Stimulated activated CD4-positive, alpha-beta T cell treated with anti-CD3 and anti-CD28 coated beads, Interleukin-15, amount 100 ng/mL, for 24 hours (primary cell): ENCODE results near the gene PDLIM3.
A peak's percentile ranks its signal among the peaks of the same experiment; 100 is the strongest.
"Not testable (repeated sequence)": the region's sequence is repeated elsewhere in the genome, so short reads cannot be mapped to it uniquely, and the experiment has no call there.

Experiments
- DNase-seq: peaks from one replicate; pipeline ENCODE4 v3.0.0-alpha.2; 2020

The PDLIM3 gene, protein sequence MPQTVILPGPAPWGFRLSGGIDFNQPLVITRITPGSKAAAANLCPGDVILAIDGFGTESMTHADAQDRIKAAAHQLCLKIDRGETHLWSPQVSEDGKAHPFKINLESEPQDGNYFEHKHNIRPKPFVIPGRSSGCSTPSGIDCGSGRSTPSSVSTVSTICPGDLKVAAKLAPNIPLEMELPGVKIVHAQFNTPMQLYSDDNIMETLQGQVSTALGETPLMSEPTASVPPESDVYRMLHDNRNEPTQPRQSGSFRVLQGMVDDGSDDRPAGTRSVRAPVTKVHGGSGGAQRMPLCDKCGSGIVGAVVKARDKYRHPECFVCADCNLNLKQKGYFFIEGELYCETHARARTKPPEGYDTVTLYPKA

DNA sequence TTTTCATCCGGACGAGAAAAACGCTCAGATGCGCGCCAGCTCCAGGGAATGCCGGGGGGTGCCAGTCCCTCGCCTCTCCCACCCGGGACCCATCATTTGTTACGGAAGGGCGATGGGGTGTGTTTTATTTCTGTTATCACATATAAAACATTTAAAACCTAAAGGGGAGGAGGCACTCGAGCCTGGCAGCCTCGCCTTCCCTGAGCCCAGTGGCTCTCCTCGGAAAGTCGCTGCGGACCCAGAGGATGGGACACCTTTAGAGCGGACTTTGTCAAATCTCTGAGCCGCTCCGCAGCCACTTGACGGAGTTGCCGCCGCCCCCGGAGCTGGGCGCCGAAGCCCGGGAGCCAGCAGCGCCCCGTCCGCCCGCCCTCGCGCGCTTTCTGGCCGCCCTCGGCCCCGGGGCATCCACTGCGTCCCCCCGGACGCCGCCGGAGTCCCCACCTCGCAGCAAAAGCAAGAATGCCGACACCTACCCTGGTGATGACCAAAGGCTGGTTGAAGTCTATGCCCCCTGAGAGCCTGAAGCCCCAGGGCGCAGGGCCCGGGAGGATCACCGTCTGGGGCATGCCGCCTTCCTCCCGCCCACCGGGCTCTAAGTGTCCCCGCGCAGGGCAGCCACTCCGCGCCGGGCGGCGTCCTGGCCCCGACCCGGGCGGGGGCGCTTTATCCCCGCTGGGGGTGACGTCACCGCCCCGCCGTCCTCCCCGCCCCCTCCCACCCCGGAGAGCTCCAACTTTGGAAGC, at the start of gene PDLIM3:
PDLIM3 (minus strand) TSS at position 642 of the 746 bp plus-strand sequence; CDS start at position 569, 73 bp downstream.
- DNase-seq, result peak; percentile 32

DNA sequence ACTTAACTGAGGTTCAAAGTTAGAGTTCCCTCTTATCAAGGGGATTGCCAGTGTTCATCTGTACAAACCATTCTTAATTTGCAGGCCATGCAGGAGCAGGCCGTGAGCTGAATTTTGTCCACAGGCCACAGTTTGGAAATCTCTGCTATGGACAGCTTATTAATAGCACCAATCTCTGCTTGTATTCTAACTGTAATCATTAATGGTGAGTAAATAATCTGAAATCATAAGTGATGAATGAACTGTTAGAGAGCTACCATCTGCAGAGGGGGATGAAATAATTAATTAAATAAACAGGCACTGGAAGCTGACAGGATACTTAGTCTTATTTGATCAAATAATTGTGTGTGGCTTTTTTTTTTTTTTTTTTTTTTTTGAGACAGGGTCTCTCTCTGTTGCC, 48.5 kb upstream of the PDLIM3 start:
- no peak for DNase-seq

DNA sequence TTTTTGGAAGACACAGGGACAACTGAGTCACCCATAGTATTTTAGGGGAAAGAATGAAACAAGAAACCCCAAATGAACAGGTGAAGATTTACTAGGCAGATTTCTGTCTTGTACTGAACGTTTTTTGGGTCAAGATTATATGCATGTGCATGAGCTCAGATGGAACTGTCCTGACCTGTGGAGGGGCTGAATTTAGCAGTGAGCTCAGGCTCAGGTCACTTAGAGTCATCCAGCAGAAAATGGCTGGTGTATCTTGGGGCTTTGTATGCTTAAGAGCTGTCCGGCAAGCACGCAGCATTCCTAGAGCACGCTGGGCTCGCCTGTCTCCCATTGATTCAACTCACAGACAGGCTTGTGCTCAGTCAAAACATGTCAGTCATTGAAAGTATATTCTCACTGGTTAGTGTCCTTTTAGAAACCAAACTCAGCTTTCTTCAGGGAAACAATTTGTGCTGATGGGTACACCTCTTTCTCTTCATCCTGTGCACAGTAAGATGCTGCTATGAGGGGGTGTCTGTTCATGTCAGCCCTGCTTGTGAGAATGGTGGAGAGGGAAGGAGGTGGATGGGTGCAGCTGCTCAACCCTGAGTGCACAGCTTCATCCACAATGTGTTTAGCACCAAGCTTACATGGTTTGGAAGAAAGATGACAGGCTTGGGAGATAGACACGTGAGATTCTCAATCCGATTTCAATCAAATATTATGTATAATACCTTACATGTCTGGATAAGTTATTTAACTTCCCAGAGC, 47.5 kb upstream of the PDLIM3 start:
- no peak for DNase-seq

DNA sequence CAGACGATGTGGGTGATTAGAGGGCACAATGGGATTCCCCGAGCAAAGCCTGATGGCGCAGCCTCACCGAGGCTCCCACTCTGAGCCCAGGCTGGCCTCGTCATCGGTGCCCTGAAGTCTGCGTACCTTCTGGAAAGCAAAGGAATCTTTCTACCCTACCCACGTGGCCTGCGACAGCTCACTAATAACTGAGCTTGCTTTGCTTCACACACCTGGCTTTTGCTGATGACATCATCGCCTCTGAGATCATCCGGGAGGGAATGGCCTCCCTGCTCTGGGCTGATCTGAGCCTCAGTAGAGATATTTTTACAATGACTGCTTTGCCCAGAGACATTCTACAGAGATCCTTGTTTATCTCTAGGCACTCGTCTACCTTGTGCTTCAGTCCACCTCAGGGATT, 45.4 kb upstream of the PDLIM3 start:
- DNase-seq, result no peak

DNA sequence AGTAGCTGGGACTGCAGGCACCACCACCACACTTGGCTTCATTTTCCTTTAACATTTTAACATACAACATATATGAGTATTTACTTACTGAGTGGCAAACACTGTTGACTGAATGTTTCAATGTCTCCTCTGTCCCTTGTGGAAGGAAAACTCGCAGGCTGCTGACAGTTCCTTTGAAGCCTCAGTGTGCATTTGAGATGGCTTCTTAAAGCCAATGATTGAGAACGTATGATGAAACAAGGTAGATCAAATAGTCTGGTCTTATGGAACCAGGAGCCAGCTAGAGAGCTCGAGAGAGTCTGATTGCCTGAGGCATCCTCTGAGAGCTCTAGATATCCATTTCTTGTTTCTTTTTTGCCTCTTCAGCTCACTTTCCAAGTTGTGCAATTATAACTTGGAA, 43.0 kb upstream of the PDLIM3 start:
- no peak for DNase-seq

DNA sequence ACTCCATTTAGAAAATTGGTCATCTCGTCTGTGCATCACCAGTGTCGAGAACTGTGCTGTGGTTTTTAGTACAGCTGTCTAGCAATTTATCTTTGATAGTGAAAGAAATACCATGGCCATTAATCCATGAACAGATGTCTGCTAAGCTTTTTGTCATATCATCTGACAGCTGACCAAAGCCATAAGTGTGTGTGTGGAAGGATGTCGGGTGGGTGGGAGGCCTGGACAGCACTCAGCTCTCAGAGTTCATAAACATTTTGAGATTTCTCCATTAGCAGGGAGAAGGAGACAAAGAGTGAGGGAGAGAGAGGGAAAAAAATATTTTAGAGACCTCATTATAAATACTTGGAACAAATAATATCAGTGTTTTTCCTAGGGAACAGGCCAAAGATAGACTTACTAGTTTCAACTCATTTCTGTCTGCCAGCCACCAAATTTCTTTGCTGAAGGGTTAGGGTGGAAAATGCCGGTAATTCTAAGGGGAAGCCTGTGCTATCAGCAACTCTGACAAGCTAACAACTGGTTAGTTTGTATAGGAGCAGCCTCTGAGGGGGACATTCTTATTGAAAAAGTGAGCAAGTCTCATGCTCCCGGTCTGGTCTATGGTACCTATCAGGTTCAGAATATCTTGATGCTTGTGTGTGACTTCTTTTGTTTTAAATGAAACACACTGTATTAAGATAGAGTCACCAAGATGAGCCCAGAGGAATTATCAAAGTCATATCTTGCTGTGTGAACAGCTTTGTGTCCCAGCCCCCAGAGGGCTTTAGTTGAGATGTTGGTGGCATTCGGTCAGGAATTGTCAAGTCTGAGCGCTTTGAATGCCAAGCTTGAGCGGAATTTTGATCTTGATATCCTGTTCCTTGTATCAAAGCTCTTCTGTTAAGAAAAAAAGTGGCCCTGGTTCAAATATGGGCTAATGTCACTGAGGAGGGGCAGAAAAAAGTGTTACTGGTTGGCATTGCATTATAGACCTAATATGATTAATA, 41.9 kb upstream of the PDLIM3 start:
- no peak for DNase-seq

DNA sequence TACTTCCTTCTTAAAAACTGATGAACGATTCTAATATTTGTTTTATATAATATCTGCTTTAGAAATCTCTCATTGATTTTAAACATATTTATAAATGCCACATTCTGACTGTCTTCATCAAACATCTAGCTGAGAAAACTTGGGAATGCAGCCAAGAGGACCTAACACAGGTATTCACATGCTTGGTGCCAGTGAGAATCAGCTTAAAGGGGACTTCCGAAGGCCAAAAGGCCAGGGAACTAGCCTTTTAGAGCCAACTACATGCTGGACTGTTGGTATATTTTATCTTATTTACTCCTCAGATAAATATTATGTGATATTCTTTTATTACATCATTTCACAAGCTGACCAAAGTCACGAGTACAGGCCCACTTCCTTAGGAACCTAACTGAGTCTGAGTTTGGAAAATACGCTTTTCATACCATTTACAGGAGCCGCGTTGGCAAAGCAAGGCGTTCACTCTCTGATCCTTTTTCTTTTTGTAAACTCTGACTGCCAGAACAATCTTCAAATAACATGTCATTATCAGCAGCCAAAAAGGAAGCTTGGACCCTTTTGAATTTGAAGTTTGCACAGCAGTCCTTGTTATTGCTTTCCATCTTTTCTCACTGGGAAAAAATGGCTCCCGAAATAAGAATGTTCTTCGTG, 41.1 kb upstream of the PDLIM3 start:
- no peak for DNase-seq

DNA sequence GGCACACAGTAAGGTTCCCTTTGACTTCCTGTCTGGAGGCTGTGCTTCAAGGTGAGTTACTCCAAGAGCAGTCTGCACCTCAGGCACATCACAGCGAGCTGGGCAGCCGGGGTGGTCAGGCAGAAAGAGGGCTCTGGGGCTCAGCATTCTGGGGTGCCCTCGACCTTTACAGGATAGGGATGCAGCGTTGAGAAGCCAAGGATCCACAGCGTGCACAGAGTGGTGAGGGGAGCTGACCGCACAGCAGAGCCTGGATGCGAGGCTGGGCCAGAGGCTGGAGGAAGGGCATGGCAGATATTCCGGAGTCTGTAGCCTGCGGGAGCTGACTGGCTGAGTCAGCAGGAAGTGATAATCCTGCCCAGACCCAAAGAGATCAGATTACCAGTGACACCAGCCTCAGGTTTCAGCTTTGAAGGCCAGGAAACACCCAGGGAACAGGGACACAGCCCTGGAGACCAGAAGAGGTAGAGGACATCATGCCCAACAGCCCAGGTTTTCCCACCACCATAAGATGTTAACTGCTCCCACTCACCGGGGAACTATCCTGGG, 38.4 kb upstream of the PDLIM3 start:
- DNase-seq, result no peak

DNA sequence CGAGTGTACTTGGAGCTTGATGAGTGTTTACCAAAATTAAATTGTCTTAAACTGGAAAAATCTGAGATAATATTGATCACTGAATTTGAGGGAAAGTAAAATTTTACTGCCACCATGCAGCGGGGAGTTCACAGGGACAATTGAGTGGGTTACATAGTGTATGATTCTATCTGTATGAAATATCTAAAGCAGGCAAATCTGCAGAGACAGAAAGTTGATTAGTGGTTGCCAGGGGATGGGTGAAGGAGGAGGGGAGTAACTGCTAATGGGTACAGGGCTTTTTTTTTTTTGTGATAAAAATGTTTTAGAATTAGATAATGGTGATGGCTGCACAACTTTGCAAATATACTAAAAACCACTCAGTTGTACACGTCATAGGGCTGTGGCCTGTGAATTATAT, 35.4 kb upstream of the PDLIM3 start:
- DNase-seq, result no peak

DNA sequence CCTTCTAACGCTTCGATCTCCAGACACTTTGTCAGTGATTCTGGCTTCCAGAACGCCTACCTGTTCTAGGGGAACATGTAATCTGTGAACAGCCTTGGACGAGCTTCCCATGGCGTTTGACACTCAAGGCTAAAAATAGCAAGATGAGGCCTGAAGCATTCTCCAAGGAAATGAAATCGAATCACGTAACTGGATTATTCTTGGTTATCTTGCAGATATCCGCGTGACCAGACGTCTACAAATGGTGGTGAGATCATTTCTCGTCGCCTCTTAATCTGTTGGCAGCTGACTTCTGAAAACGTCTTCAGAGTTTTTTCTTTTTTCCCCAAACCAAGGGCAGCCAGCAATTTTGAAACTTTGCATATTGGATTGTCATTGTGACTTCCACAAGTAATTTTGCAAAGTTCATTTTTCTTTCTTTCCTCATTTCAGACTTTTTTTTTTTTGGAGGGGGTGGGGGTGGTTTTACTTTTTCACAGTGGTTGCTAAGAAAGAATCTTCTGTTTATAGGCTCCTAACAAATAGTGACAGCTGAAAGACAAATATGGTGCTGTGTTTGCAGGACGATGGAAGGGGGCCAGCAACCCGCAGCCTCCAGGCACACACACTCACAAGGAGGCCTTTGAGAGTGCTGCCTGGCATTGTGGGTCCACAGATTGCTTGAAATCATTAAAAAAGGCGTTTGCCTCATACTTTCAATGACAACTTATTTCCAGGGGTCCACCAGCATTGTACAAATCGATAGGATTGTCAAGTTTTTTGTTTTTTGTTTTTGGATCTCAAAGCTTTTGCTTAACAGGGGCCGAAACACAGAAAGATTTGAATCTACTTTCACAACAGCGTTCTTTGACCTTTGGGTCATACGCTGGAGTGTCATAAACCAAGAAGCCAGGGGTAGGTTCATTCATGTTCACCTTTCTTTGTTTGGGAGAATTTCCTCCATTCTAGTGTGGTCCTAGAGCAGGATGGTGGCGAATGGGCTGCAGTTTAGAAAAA, 32.4 kb upstream of the PDLIM3 start:
- no peak for DNase-seq

DNA sequence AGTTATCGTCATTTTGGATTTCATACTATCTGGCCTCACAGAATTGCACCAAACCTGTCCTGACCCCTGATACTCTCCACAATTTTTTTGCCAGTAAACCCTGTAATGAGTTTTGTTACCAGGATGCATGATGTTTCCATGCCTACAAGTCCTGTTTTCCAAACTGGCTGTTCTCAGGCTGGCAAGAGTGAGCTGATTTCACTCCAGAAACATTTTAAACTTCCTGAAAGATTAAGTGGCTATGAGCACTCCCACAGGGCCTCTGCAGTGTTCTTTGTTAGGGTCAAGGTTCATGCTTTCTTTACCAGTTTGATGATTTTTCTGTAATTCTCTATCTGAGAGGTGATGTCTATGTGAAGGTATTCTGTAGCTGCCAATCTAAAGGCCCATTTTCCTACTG, 31.7 kb upstream of the PDLIM3 start:
- no peak for DNase-seq

DNA sequence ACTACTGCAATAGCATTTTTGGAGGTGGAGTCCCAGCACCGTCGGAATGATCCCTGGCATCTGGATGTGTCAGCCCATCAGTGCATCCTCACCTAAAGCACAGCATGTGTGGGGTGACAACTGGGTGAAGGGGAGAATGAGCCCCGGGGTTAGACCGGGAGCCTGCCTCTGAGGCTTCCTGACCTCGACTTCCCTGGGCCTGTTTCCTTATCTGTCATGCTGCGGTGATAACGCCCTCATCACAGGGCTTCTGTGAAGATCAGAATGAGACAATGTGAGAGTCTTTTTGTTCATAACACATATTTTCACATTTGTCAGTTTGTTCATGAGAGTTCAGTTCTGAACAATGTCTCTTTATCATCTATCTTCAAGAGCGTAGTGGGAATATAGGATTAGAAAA, 31.1 kb upstream of the PDLIM3 start:
- peak; percentile 13 for DNase-seq

DNA sequence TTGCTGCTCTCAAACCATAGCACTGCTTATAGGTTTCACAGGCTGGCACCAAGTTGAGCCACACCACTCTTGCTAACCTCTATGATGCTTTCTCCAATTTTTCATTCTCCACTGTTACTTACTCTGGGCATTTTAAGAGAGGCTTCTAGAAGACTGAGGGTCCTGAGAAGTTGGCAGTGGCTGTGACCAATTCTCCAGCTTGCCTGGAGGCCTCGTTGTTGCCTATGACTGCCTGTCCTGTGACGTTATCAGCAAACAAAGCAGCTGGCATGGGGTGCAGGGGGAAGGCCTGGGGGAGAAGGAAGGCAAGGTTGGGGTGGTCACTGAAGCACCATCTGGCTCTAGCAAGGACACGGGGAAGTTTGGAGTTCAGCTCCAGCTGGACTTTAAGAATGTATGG, 30.4 kb upstream of the PDLIM3 start:
- no peak for DNase-seq

DNA sequence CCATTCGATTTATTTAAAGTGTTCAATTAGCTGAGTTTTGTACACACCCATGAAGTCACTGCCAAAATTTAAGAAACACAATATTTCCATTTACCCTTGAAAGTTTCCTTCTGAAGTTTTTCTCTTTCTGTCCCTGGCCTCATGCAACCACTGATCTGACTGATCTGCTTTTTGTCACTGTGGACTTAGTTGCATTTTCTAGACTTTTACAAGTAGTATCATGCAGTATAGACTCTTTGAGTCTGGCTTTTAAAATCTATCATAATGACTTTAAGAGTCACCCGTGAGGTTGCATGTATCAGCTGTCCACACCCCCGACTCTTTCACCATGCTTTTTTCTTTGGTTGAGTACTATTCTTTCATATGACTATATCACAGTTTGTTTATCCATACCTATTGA, 29.0 kb upstream of the PDLIM3 start:
- DNase-seq, result no peak

DNA sequence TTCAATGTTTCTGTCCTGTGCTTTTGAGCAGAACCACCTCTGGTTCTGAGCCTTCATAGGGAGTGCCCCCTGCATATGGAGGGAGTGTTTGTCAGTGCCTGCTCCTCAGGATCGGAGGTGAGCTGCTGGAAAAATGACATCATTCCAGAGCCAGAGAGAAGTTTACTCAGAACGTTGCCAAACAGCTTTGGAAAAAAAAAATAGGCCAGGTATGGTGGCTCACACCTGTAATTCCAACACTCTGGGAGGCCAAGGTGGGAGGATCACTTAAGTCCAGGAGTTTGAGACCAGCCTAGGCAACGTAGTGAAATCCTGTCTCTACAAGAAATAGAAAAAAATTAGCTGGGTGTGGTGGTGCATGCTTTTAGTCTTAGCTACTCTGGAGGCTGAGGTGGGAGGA, 27.2 kb upstream of the PDLIM3 start:
- DNase-seq, result no peak

DNA sequence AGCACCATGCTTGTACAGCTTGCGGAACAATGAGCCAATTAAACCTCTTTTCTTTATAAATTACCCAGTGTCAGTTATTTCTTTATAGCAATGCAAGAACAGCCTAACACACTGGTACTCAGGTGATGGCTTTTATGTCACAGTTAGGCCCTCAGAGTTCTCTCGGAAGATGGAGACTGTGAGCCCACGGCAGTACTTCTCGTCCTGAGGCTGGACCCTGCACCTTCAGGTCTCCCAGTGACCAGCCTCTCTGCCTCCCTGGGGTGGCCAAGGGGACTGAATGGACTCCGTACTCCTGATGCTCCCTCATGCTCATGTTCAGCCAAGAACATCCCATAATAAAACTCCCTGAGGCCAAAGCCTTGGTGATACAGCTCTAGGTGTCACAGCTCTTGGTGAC, 25.0 kb upstream of the PDLIM3 start:
- DNase-seq, result no peak

DNA sequence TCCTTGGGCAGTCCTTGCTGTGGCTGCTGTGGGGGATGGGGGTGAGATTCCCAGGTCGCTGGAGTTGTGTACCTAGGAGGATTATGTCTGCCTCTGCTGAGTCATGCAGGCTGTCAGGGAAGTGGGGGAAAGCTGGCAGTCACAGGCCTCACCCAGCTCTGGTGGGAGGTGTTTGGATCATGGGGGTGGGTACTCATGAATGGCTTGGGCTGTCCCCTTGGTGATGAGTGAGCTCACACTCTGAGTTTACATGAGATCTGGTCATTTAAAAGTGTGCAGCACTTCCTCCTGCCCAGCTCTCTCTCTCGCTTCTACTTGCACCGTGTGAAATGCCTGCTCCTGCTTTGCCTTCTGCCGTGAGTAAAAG, 24.6 kb upstream of the PDLIM3 start:
- no peak for DNase-seq

DNA sequence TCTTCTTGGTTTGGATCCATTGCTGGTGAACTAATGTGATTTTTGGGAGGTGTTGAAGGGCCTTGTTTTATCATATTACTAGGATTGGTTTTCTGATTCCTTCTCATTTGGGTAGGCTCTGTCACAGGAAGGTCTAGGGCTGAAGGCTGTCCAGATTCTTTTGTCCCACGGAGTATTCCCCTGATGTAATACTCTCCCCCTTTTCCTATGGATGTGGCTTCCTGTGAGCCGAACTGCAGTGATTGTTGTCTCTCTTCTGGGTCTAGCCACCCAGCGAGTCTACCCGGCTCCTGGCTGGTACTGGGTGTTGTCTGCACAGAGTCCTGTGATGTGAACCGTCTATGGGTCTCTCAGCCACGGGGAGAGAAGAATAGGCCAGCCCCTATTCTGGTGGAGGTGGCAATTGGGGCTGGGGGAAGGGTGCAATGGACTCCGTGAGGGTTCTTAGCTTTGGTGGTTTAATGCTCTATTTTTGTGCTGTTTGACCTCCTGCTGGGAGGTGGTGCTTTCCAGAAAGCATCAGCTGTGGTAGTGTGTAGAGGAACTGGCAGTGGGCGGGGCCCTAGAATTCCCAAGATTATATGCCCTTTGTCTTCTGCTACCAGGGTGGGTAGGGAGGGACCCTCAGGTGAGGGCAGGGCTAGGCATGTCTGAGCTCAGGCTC, 24.1 kb upstream of the PDLIM3 start:
- DNase-seq, result not testable (repeated sequence)

DNA sequence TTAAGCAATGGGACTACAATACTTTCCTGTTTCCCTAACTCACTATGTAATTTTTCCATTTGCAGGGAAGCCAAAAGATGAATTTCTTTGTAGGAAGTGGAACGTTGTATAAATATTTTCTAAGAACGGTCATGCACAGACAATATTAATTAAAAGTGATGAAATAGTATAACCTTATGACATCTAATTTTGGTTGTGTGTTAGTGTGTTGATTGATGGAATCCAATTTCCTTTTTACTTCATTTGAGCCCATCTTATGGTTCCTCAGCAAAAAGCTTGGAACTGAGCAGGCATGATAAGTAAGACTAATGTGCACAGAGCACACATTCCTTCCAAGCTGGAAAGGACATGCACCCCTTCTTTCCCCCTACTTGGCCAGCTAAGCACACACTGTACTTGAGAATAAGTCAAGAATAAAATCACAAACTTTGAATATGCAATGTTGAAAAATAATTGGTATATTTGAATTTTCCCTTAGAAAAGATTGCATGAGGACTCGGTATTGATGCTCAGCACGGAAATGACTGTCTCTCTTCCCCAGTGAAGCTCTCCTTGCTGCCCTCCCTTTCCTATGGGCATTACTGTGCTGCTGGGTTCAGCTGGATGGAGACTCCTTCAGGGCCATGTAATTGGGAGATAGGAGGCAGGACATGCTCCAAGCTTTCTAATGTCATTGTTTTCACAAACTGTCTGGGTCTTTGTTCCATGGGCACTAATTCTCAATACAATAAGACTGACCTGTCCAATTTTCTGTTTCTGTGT, 19.2 kb upstream of the PDLIM3 start:
- DNase-seq, result no peak
